BE2C (cell line): ENCODE data around the gene AACS.

Source experiments
- DNase-seq: peaks from one replicate; pipeline ENCODE4 v3.0.0-alpha.2; 2020
- H3K27me3 ChIP-seq: fragments of 250-450 bp; sonication (Bioruptor Pico); 2 replicates; pipeline ENCODE4 v1.5.1; 2020; ENCODE audit warnings: mild to moderate bottlenecking
- H3K36me3 ChIP-seq: fragments of 250-450 bp; sonication (Bioruptor Pico); 2 replicates; pipeline ENCODE4 v1.5.1; 2020; ENCODE audit warnings: mild to moderate bottlenecking
- H3K4me1 ChIP-seq: fragments of 250-450 bp; sonication (Bioruptor Pico); 2 replicates; pipeline ENCODE4 v1.5.1; 2020
- H3K4me3 ChIP-seq: 2 replicates; pipeline ENCODE4 v1.5.1; 2011; ENCODE audit warnings: low read depth, low read length
- H3K9me3 ChIP-seq: fragments of 250-450 bp; sonication (Bioruptor Pico); 2 replicates; pipeline ENCODE4 v1.5.1; 2020
- TF ChIP-seq, protein P1 (sequence below): IDR thresholded peaks from 2 replicates; pipeline ENCODE4 v1.5.1; 2012; ENCODE audit warnings: mild to moderate bottlenecking, low read depth, low read length

Gene AACS

DNA sequence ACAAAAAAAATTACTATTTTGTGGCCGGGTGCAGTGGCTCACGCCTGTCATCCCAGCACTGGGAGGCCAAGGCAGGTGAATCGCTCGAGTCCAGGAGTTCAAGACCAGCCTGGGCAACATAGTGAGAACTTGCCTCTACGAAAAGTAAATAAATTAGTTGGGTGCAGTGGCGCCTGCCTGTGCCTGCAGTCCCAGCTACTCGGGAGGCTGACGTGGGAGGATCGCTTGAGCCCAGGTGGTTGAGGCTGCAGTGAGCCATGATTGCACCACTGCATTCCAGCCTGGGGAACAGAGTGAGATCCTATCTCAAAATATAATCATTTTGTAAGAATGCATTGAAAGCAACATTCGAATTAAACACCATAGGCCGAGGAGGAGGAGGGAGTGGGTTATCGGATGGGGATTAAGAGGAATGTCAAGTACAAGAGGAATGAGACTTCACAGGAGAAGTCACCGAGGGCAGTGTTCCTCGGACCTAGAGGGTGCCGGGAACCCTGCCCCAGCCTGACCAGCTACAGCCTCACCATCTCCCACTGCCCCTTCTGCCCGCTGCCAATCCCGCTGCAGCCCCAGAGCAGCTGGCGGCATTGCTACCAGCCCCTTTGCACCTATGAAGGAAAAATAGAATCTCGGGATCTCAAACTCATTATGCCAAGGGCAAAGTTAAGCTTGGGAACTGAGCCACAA is 32.6 kb upstream of the AACS start:
- TF ChIP-seq, protein P1, sequence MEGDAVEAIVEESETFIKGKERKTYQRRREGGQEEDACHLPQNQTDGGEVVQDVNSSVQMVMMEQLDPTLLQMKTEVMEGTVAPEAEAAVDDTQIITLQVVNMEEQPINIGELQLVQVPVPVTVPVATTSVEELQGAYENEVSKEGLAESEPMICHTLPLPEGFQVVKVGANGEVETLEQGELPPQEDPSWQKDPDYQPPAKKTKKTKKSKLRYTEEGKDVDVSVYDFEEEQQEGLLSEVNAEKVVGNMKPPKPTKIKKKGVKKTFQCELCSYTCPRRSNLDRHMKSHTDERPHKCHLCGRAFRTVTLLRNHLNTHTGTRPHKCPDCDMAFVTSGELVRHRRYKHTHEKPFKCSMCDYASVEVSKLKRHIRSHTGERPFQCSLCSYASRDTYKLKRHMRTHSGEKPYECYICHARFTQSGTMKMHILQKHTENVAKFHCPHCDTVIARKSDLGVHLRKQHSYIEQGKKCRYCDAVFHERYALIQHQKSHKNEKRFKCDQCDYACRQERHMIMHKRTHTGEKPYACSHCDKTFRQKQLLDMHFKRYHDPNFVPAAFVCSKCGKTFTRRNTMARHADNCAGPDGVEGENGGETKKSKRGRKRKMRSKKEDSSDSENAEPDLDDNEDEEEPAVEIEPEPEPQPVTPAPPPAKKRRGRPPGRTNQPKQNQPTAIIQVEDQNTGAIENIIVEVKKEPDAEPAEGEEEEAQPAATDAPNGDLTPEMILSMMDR, result no peak
- H3K36me3 ChIP-seq, result no peaks in the 10 kb centered on the region
- H3K27me3 ChIP-seq, result no peaks in the 10 kb centered on the region
- H3K4me3 ChIP-seq, result no peak overlapping the region
- no peaks in the 10 kb centered on the region for H3K4me1 ChIP-seq
- no peaks in the 10 kb centered on the region for H3K9me3 ChIP-seq
- no peak for DNase-seq

DNA sequence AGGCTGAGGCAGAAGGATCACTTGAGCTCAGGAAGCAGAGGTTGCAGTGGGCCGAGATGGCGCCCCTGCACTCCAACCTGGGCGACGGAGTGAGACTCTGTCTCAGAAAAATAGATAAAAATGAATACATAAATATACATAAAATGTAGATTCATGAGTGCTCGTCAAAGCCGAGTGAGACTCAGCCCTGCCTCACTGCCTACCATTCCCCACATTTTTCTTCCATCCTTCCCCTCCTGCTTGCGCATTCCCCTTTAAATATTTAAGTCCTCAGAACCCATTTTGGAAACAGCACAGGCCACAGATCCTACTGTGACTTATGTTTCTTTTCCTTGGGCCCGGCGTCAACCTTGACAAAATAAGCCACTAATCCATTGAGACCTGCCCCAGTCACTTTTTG is 31.9 kb upstream of the AACS start:
- Histone ChIP-seq H3K27me3 (no peaks in the 10 kb centered on the region), H3K36me3 (no peaks in the 10 kb centered on the region), H3K9me3 (no peaks in the 10 kb centered on the region), H3K4me3 (no peak overlapping the region), H3K4me1 (no peaks in the 10 kb centered on the region)
- no peak for DNase-seq
- TF ChIP-seq, protein P1, result no peak

DNA sequence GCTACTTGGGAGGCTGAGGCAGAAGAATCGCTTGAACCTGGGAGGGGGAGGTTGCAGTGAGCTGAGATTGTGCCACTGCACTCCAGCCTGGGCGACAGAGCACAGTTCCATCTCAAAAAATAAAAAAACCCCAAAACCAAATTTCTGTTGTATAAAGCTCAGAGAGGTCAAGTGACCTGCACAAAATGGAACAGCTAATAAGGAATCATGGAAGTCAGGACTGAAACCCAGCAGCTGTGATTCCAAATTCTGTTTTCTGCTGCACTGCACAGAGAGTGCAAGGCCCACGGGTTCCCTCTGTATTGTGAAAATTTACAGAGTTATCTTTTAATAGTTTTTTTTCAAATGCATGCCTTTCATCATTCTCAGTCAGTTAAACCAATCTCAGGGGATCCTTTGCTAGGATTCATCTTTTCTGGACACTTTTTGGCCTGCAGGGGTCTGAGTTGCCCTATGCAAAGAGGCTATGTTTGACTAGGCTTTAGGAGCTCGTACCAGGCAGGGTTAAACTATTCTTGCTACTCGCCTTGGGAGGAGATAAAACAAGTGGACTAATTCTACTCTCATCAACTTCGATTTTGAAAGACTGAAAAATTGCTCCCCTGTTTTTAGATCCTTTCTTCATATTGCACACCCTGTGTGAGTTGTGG is 26.1 kb upstream of the AACS start:
- H3K9me3 ChIP-seq, result no peaks in the 10 kb centered on the region
- TF ChIP-seq, protein P1, result 0 out of 2 replicates have a peak, but pooled peaks have one; percentile 9
- no peaks in the 10 kb centered on the region for H3K27me3 ChIP-seq
- no peak for DNase-seq
- H3K36me3 ChIP-seq, result no peaks in the 10 kb centered on the region
- H3K4me3 ChIP-seq, result no peak overlapping the region
- H3K4me1 ChIP-seq, result no peaks in the 10 kb centered on the region

DNA sequence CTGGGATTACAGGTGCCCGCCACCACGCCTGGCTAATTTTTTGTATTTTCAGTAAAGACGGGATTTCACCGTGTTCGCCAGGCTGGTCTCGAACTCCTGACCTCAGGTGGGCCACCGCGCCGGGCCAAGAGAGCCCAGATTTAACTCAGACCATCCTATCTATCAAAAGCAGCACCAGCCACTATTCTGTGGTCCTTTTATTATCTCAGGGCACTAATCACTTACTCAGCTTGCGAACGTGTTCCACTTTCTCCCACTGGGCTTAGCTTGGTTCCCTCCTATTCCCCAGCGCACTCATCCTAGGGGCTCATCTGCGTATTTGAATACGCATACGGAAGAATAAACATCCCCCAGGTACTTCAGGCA is 16.2 kb upstream of the AACS start:
- DNase-seq, result no peak

GRCh38 chr12:125050446-125050845 is 14.8 kb upstream of the AACS start:
- no peaks in the 10 kb centered on the region for H3K27me3 ChIP-seq
- H3K4me3 ChIP-seq, result no peak overlapping the region
- TF ChIP-seq, protein P1, result no peak
- no peak for DNase-seq
- no peaks in the 10 kb centered on the region for H3K9me3 ChIP-seq
- no peaks in the 10 kb centered on the region for H3K36me3 ChIP-seq
- no peaks in the 10 kb centered on the region for H3K4me1 ChIP-seq

More for the DNA sequence above, 16.2 kb upstream of the AACS start:
- Histone ChIP-seq H3K4me3 (peak overlapping the region; percentile 75), H3K9me3 (no peaks in the 10 kb centered on the region), H3K36me3 (no peaks in the 10 kb centered on the region), H3K4me1 (no peaks in the 10 kb centered on the region), H3K27me3 (no peaks in the 10 kb centered on the region)
- TF ChIP-seq, protein P1, result no peak

DNA sequence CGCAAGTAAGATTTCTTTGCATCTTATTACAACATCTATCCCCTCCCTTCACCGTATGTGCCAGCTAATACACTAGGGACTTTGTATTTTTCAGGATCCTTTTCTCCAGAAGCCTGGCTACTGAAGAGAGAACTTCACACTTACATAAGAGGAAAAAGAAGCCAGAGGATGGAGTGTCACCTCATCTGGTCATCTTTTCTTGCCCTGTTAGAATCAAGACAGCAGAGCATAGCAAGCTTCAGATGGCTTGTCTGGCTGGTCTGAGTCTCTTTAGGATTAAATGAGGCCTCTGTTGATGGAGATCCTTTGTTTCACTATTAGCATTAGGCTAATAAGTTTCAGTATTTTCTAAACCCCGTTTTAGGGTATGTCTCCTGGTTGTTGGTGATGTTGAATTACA is 14.4 kb upstream of the AACS start:
- no peak for DNase-seq
- no peaks in the 10 kb centered on the region for H3K27me3 ChIP-seq
- no peaks in the 10 kb centered on the region for H3K4me1 ChIP-seq
- TF ChIP-seq, protein P1, result no peak
- H3K9me3 ChIP-seq, result no peaks in the 10 kb centered on the region
- no peak overlapping the region for H3K4me3 ChIP-seq
- no peaks in the 10 kb centered on the region for H3K36me3 ChIP-seq
